Hepatocyte (in vitro differentiated cells): ENCODE data around the gene COL17A1.

Experiments
- EZH2 ChIP-seq: fragments of 200-600 bp; sonication (generic); IDR thresholded peaks from 2 replicates; pipeline ENCODE4 v1.6.1; 2016; ENCODE audit warnings: antibody characterized with exemption, mild to moderate bottlenecking, borderline replicate concordance
- EZH2phosphoT487 ChIP-seq: fragments of 200-600 bp; sonication (generic); IDR thresholded peaks from one replicate; pipeline ENCODE4 v1.6.1; 2018; ENCODE audit warnings: antibody characterized with exemption, mild to moderate bottlenecking, low read depth, moderate library complexity; ENCODE audit not compliant: unreplicated experiment, severe bottlenecking
- TF ChIP-seq, protein P1 (sequence below): fragments of 200-600 bp; sonication (generic); IDR thresholded peaks from 2 replicates; pipeline ENCODE4 v1.5.1; 2016; ENCODE audit warnings: antibody characterized with exemption, mild to moderate bottlenecking; ENCODE audit not compliant: poor library complexity

DNA sequence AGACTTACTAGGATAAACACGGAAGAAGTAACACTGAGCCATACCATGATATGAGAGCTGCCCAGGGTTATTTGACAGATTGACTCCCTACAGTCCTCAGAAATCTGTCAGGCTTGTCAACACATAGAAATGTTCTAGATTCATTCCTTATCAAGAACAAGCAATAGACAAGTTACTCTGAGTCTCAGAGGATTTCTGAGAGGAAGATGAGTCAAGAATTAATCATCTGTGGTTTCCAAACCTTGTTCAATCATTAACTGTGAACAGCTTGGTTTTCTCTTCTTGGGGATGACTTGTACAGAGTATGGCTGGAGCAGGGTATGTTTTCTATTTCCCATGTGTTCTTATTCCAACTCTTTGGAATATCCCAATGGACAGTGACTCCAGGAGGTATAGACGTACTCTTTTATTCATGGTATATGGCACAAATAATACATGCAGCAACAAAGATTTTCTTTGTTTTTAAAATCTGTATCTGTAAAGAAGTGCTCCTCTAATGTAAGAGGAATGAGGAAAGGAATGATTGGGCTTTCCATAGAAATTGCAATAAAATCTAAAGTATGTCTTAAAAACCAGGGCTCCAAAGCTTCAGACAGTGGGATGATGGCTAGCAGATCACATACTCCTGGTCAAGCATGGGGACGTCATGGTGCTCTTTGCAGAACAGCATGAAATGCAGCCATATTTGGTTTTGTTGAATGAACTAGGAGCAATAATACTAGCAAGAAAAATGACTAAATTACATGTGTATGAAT, 24.4 kb upstream of the COL17A1 start:
- TF ChIP-seq, protein P1, sequence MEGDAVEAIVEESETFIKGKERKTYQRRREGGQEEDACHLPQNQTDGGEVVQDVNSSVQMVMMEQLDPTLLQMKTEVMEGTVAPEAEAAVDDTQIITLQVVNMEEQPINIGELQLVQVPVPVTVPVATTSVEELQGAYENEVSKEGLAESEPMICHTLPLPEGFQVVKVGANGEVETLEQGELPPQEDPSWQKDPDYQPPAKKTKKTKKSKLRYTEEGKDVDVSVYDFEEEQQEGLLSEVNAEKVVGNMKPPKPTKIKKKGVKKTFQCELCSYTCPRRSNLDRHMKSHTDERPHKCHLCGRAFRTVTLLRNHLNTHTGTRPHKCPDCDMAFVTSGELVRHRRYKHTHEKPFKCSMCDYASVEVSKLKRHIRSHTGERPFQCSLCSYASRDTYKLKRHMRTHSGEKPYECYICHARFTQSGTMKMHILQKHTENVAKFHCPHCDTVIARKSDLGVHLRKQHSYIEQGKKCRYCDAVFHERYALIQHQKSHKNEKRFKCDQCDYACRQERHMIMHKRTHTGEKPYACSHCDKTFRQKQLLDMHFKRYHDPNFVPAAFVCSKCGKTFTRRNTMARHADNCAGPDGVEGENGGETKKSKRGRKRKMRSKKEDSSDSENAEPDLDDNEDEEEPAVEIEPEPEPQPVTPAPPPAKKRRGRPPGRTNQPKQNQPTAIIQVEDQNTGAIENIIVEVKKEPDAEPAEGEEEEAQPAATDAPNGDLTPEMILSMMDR = no peak
- TF ChIP-seq EZH2 (no peak), EZH2phosphoT487 (no peak)
